ENCODE data around the gene VENTX. TPM values are rescaled to one million over a fixed set of nuclear protein-coding genes. Genes with fewer than 3 reads are reported as not detected.

Gene VENTX
- total RNA-seq, 1 experiment from 2014 or later = not detected

DNA sequence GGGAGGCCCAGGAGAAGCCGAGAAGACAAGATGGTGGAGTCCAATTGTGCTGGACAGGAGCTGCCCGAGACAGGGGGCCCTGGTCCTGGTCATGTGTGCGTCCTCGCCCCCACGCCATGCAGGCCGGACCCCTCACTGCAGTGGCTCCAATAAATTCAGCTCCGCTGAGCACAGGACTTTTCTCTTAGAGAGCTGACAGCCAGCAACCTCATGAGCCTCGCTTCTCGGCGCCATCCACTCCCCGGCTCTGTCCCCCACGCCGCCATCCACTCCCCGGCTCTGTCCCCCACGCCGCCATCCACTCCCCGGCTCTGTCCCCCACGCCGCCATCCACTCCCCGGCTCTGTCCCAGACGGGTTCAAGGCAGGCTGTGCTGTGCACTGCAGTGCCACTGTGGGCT is 10.4 kb upstream of the VENTX start:
- TF ChIP-seq, protein P1, sequence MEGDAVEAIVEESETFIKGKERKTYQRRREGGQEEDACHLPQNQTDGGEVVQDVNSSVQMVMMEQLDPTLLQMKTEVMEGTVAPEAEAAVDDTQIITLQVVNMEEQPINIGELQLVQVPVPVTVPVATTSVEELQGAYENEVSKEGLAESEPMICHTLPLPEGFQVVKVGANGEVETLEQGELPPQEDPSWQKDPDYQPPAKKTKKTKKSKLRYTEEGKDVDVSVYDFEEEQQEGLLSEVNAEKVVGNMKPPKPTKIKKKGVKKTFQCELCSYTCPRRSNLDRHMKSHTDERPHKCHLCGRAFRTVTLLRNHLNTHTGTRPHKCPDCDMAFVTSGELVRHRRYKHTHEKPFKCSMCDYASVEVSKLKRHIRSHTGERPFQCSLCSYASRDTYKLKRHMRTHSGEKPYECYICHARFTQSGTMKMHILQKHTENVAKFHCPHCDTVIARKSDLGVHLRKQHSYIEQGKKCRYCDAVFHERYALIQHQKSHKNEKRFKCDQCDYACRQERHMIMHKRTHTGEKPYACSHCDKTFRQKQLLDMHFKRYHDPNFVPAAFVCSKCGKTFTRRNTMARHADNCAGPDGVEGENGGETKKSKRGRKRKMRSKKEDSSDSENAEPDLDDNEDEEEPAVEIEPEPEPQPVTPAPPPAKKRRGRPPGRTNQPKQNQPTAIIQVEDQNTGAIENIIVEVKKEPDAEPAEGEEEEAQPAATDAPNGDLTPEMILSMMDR (IDR thresholded peaks at IDR 0.05; ENCODE audit: unreplicated experiment) = no peak
- Mint-ChIP-seq H3K27me3 (ENCODE audit: unreplicated experiment) (peaks cover 54% of the 10 kb centered on the region), H3K4me1 (ENCODE audit: low read depth, unreplicated experiment) (no peaks in the 10 kb centered on the region), H3K4me3 (ENCODE audit: low read depth, unreplicated experiment) (no peak overlapping the region), H3K36me3 (ENCODE audit: insufficient read depth, unreplicated experiment) (no peaks in the 10 kb centered on the region), H3K9me3 (ENCODE audit: low read depth, unreplicated experiment) (no peaks in the 10 kb centered on the region), H3K27ac (ENCODE audit: unreplicated experiment) (no peak overlapping the region)
- DNase-seq = no peak
- no TSS peak for BruUV-seq (replicated peaks)
- intact Hi-C loops (cut with micrococcal nuclease; ENCODE audit: unreplicated experiment) = no loop called here
- CTCF ChIA-PET = no interaction called here

DNA sequence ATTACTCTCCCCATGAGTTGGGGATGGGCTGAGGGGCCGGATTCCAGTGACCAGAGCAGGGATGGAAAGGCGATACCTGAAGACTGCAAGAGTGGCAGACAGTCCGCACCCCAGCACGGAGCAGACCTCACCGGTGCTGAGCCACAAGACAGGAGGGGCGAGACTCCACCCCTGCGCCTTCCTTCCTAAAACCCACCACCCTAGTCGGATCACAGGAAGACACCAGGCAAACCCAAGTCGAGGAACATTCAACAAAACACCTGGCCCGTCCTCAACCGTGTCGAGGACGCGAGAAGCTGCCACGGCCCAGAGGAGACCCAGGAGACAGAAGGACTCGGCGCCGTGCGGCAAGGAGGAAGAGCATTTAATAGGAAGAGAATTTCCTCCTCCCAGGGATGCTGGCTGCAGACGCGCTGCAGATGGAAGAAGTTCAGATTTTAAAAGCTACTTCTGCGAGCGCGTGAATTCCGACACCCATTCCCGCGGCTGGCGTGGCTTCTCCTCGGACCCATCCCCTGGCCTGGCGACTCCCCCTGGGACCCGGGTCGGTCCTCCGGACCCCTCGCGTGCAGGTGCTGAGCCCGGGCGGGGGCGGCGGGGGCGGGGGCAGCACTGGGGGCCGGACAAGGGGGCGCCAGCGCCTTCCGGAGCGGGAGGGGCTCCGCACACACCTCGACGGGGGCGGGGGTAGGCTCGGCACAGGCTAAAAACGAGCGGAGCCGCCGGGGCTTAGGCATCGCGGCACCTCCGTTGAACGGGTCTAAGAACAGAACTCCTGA is 8.2 kb upstream of the VENTX start:
- BruUV-seq (replicated peaks) = no TSS peak
- DNase-seq = no peak
- Mint-ChIP-seq H3K9me3 (ENCODE audit: low read depth, unreplicated experiment) (no peaks in the 10 kb centered on the region), H3K4me3 (ENCODE audit: low read depth, unreplicated experiment) (no peak overlapping the region), H3K27ac (ENCODE audit: unreplicated experiment) (no peak overlapping the region), H3K27me3 (ENCODE audit: unreplicated experiment) (peaks cover 42% of the 10 kb centered on the region), H3K36me3 (ENCODE audit: insufficient read depth, unreplicated experiment) (no peaks in the 10 kb centered on the region), H3K4me1 (ENCODE audit: low read depth, unreplicated experiment) (no peaks in the 10 kb centered on the region)
- CTCF ChIA-PET = no interaction called here
- intact Hi-C loops (cut with micrococcal nuclease; ENCODE audit: unreplicated experiment) = no loop called here
- TF ChIP-seq, protein P1 (IDR thresholded peaks at IDR 0.05; ENCODE audit: unreplicated experiment) = no peak

DNA sequence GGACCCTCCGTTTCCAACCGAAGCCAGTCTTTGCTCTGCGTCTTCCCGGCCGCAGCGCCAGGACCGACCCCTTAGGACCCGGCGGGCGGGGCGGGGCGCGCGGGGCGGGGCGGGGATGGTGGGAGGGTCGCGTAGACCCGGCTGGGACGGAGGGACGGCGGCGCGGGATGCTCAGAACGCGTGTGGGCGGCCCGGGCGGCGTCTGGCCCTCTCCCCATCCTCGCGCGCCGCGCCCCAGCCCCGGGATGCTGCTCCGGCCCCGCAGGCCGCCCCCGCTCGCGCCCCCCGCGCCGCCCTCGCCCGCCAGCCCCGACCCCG is 7.7 kb upstream of the VENTX start, which contains the start of gene UTF1:
UTF1 (plus strand) TSS at position 174 of the 318 bp plus-strand sequence; CDS start at position 246, 72 bp downstream.
- H3K9me3 Mint-ChIP-seq (ENCODE audit: low read depth, unreplicated experiment) = no peaks in the 10 kb centered on the region
- CTCF ChIA-PET = no interaction called here
- no peak within 1 kb of the TSS for H3K4me3 Mint-ChIP-seq (ENCODE audit: low read depth, unreplicated experiment)
- TF ChIP-seq, protein P1 (IDR thresholded peaks at IDR 0.05; ENCODE audit: unreplicated experiment) = no peak
- no peaks in the 10 kb centered on the region for H3K36me3 Mint-ChIP-seq (ENCODE audit: insufficient read depth, unreplicated experiment)
- H3K27ac Mint-ChIP-seq (ENCODE audit: unreplicated experiment) = no peak within 1 kb of the TSS
- no peaks in the 10 kb centered on the region for H3K4me1 Mint-ChIP-seq (ENCODE audit: low read depth, unreplicated experiment)
- DNase-seq = no peak
- no TSS peak for BruUV-seq (replicated peaks)
- H3K27me3 Mint-ChIP-seq (ENCODE audit: unreplicated experiment) = peaks cover 42% of the 10 kb centered on the region
- intact Hi-C loops (cut with micrococcal nuclease; ENCODE audit: unreplicated experiment) = no loop called here

DNA sequence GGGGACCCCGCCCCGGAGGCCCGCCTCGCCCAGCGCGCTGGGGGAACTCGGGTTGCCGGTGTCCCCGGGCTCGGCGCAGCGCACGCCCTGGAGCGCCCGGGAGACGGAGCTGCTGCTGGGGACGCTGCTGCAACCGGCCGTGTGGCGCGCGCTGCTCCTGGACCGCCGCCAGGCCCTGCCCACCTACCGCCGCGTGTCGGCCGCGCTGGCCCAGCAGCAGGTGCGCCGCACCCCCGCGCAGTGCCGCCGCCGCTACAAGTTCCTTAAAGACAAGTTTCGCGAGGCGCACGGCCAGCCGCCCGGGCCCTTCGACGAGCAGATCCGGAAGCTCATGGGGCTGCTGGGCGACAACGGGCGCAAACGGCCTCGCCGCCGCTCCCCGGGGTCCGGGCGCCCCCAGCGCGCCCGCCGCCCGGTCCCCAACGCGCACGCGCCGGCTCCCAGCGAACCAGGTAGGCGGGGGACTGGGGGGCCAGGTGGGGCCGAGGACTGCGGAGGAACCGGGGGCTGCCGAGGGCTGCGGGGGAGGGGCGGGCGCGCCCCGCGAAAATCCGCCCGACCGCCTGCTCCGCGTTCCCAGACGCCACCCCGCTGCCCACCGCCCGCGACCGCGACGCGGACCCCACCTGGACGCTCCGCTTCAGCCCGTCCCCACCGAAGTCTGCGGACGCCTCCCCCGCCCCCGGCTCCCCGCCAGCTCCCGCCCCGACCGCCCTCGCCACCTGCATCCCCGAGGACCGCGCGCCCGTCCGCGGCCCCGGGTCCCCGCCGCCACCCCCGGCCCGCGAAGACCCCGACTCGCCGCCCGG is 7.1 kb upstream of the VENTX start:
- no peak overlapping the region for H3K27ac Mint-ChIP-seq (ENCODE audit: unreplicated experiment)
- no peaks in the 10 kb centered on the region for H3K36me3 Mint-ChIP-seq (ENCODE audit: insufficient read depth, unreplicated experiment)
- H3K27me3 Mint-ChIP-seq (ENCODE audit: unreplicated experiment) = peaks cover 42% of the 10 kb centered on the region
- BruUV-seq (replicated peaks) = no TSS peak
- DNase-seq = no peak
- H3K4me1 Mint-ChIP-seq (ENCODE audit: low read depth, unreplicated experiment) = no peaks in the 10 kb centered on the region
- TF ChIP-seq, protein P1 (IDR thresholded peaks at IDR 0.05; ENCODE audit: unreplicated experiment) = no peak
- intact Hi-C loops (cut with micrococcal nuclease; ENCODE audit: unreplicated experiment) = no loop called here
- no peak overlapping the region for H3K4me3 Mint-ChIP-seq (ENCODE audit: low read depth, unreplicated experiment)
- no peaks in the 10 kb centered on the region for H3K9me3 Mint-ChIP-seq (ENCODE audit: low read depth, unreplicated experiment)
- CTCF ChIA-PET = no interaction called here

All from Calu3 (cell line).